SK-N-SH (cell line): Measurements from ENCODE around the gene ZNF304. TPM values are rescaled to one million over a fixed set of nuclear protein-coding genes. Genes with fewer than 3 reads are reported as not detected.

Source experiments
- CTCF ChIA-PET: fragments of 300-600, 350-600 bp; formaldehyde crosslinking; extraction: SDS; loops from one replicate; lab custom pipeline; 2021; lab: Yijun Ruan, JAX
- POLR2A ChIA-PET: fragments of 350-600 bp; sonication (Branson Sonifier 250); formaldehyde crosslinking; extraction: SDS; loops from one replicate; lab custom pipeline; 2020; ENCODE audit warnings: antibody characterized with exemption, inconsistent platforms; lab: Yijun Ruan, JAX
- DNase-seq: peaks from one replicate; pipeline ENCODE4 v3.0.0; 2012
- H2AFZ ChIP-seq: fragments of 200-600 bp; sonication (generic); 2 replicates; pipeline ENCODE4 v1.8.1; 2016; ENCODE audit warnings: antibody characterized with exemption, mild to moderate bottlenecking, low read depth
- H3F3A ChIP-seq: fragments of 200-600 bp; sonication (generic); replicated peaks from 2 replicates; pipeline ENCODE3; 2016; ENCODE audit warnings: antibody characterized with exemption, mild to moderate bottlenecking; ENCODE audit not compliant: insufficient read depth
- H3K27ac ChIP-seq, 2 experiments: fragments of 200-500 bp in 1 of 2; fragments of 200-600 bp in 1 of 2; sonication (Bioruptor generic) in 1 of 2; sonication (generic), shearing (Covaris generic) in 1 of 2; 2 replicates each; pipeline versions ENCODE4 v1.5.1 to v1.6.1; 2014 to 2016; ENCODE audit warnings: low read depth in 2 of 2, inconsistent platforms in 1 of 2, low read length in 1 of 2, mild to moderate bottlenecking in 1 of 2, mixed read lengths in 1 of 2
- H3K27me3 ChIP-seq: fragments of 200-600 bp; sonication (generic), shearing (Covaris generic); 2 replicates; pipeline ENCODE4 v1.6.1; 2016; ENCODE audit warnings: mixed run types; ENCODE audit not compliant: insufficient read depth
- H3K36me3 ChIP-seq, 2 experiments: fragments of 200-500 bp in 1 of 2; fragments of 200-600 bp in 1 of 2; sonication (Bioruptor generic) in 1 of 2; sonication (generic) in 1 of 2; replicated peaks in 1 of 2; 2 replicates each; pipeline versions ENCODE3 to v1.5.1; 2014 to 2016; ENCODE audit warnings: low read length in 1 of 2, mild to moderate bottlenecking in 1 of 2; ENCODE audit not compliant: insufficient read depth in 2 of 2, control insufficient read depth in 1 of 2
- H3K4me1 ChIP-seq, 2 experiments: fragments of 200-500 bp in 1 of 2; fragments of 200-600 bp in 1 of 2; sonication (Bioruptor generic) in 1 of 2; sonication (generic), shearing (Covaris generic) in 1 of 2; 2 replicates each; pipeline versions ENCODE4 v1.5.1 to v1.6.1; 2014 to 2016; ENCODE audit warnings: low read depth in 1 of 2, low read length in 1 of 2, mixed run types in 1 of 2; ENCODE audit not compliant: insufficient read depth in 2 of 2, control insufficient read depth in 1 of 2
- H3K4me2 ChIP-seq: fragments of 200-600 bp; sonication (generic), shearing (Covaris generic); 2 replicates; pipeline ENCODE4 v1.6.1; 2017; ENCODE audit warnings: mixed run types
- H3K4me3 ChIP-seq, 2 experiments: fragments of 200-500 bp in 1 of 2; fragments of 200-600 bp in 1 of 2; sonication (Bioruptor generic) in 1 of 2; sonication (generic), shearing (Covaris generic) in 1 of 2; 2 replicates each; pipeline versions ENCODE4 v1.5.1 to v1.8.1; 2014 to 2016; ENCODE audit warnings: low read depth in 2 of 2, inconsistent platforms in 1 of 2, low read length in 1 of 2, mild to moderate bottlenecking in 1 of 2, mixed read lengths in 1 of 2, moderate library complexity in 1 of 2
- H3K79me2 ChIP-seq: fragments of 200-600 bp; sonication (generic); 2 replicates; pipeline ENCODE4 v1.8.1; 2017; ENCODE audit warnings: mild to moderate bottlenecking; ENCODE audit not compliant: insufficient read depth
- H3K9ac ChIP-seq: fragments of 200-600 bp; sonication (generic); 2 replicates; pipeline ENCODE4 v1.6.1; 2017; ENCODE audit warnings: mixed run types
- H3K9me2 ChIP-seq: fragments of 200-600 bp; sonication (generic); 2 replicates; pipeline ENCODE4 v1.6.1; 2017; ENCODE audit warnings: mixed run types
- H3K9me3 ChIP-seq: fragments of 200-600 bp; sonication (generic); 2 replicates; pipeline ENCODE4 v1.6.1; 2017; ENCODE audit warnings: mixed run types, mild to moderate bottlenecking, moderate library complexity
- H4K20me1 ChIP-seq: fragments of 200-600 bp; sonication (generic); 2 replicates; pipeline ENCODE4 v1.6.1; 2017; ENCODE audit warnings: mild to moderate bottlenecking, mixed run types; ENCODE audit not compliant: insufficient read depth
- CHD2 ChIP-seq: fragments of 150-350 bp; IDR thresholded peaks from 2 replicates; pipeline ENCODE4 v1.6.1; 2018; ENCODE audit warnings: low read length; ENCODE audit not compliant: partially characterized antibody
- ELF1 ChIP-seq: IDR thresholded peaks from 2 replicates; pipeline ENCODE4 v1.4.0; 2012
- EZH2phosphoT487 ChIP-seq: fragments of 200-600 bp; sonication (generic); IDR thresholded peaks from 2 replicates; pipeline ENCODE4 v1.6.1; 2017; ENCODE audit warnings: low read depth, mixed run types, mild to moderate bottlenecking, antibody characterized with exemption, moderate library complexity, borderline replicate concordance
- FOXJ3 ChIP-seq: sonication (generic); formaldehyde crosslinking; IDR thresholded peaks from 2 replicates; pipeline ENCODE4 v1.5.1; 2020; ENCODE audit warnings: mild to moderate bottlenecking, missing genetic modification reagents
- FOXM1 ChIP-seq: IDR thresholded peaks from 2 replicates; pipeline ENCODE4 v1.4.0; 2012; ENCODE audit warnings: low read depth, mild to moderate bottlenecking
- GATA2 ChIP-seq: sonication (generic); formaldehyde crosslinking; IDR thresholded peaks from 2 replicates; pipeline ENCODE4 v1.5.0; 2020; ENCODE audit warnings: mild to moderate bottlenecking, missing genetic modification reagents
- JUND ChIP-seq: IDR thresholded peaks from 2 replicates; pipeline ENCODE4 v1.4.0; 2012
- MEF2A ChIP-seq: IDR thresholded peaks from 2 replicates; pipeline ENCODE4 v1.4.0; 2012; ENCODE audit warnings: low read depth, borderline replicate concordance
- NFIC ChIP-seq: IDR thresholded peaks from 2 replicates; pipeline ENCODE4 v1.4.0; 2012; ENCODE audit warnings: borderline replicate concordance
- NRF1 ChIP-seq: IDR thresholded peaks from 2 replicates; pipeline ENCODE4 v1.6.1; 2012; ENCODE audit warnings: low read depth, mild to moderate bottlenecking, low read length
- RFX5 ChIP-seq: IDR thresholded peaks from 2 replicates; pipeline ENCODE4 v1.6.1; 2012; ENCODE audit warnings: mild to moderate bottlenecking, improper control_type of control experiment, low read length
- RXRA ChIP-seq: IDR thresholded peaks from 2 replicates; pipeline ENCODE4 v1.4.0; 2012; ENCODE audit warnings: low read depth, mild to moderate bottlenecking, borderline replicate concordance
- SIN3A ChIP-seq: IDR thresholded peaks from 2 replicates; pipeline ENCODE4 v1.6.1; 2012; ENCODE audit warnings: low read depth, mild to moderate bottlenecking, low read length, moderate library complexity, borderline replicate concordance
- SMC3 ChIP-seq: IDR thresholded peaks from 2 replicates; pipeline ENCODE4 v1.6.1; 2012; ENCODE audit warnings: low read depth, low read length, improper control_type of control experiment
- TAF1 ChIP-seq: IDR thresholded peaks from 2 replicates; pipeline ENCODE4 v1.6.1; 2012; ENCODE audit warnings: low read depth, mild to moderate bottlenecking, low read length, moderate library complexity, borderline replicate concordance
- TCF12 ChIP-seq: IDR thresholded peaks from 2 replicates; pipeline ENCODE4 v1.4.0; 2012
- TEAD4 ChIP-seq: IDR thresholded peaks from 2 replicates; pipeline ENCODE4 v1.4.0; 2012; ENCODE audit warnings: mild to moderate bottlenecking, borderline replicate concordance; ENCODE audit not compliant: insufficient read depth
- YY1 ChIP-seq: IDR thresholded peaks from 2 replicates; pipeline ENCODE4 v1.4.0; 2012; ENCODE audit warnings: low read depth, mild to moderate bottlenecking
- WGBS: methylation state at CpG from one replicate; pipeline ENCODE4 v1.1.6; 2017; ENCODE audit warnings: low lambda C conversion rate; 5-methylcytosine and 5-hydroxymethylcytosine counted together
- polyA plus RNA-seq, 3 experiments: library from polyadenylated mRNA; depleted of rRNA; stranded (reverse); fragments of >200 nt; gene quantifications; 2 replicates each; pipeline ENCODE4 v1.2.3, GENCODE V29; 2012
- TF ChIP-seq, protein P1 (sequence below): fragments of 150-350 bp; IDR thresholded peaks from 2 replicates; pipeline ENCODE4 v1.6.1; 2017; ENCODE audit warnings: antibody characterized with exemption, low read length, low read depth, borderline replicate concordance
- TF ChIP-seq, protein P2 (sequence below): IDR thresholded peaks from 2 replicates; pipeline ENCODE4 v1.4.0; 2012; ENCODE audit warnings: low read depth, borderline replicate concordance
- TF ChIP-seq, protein P3 (sequence below): IDR thresholded peaks from 2 replicates; pipeline ENCODE4 v1.6.1; 2012; ENCODE audit warnings: mild to moderate bottlenecking, low read depth, low read length, moderate library complexity
- TF ChIP-seq, protein P4 (sequence below): IDR thresholded peaks from 2 replicates; pipeline ENCODE4; 2012
- TF ChIP-seq, protein P5 (sequence below): IDR thresholded peaks from 2 replicates; pipeline ENCODE4 v1.4.0; 2012; ENCODE audit warnings: low read depth, borderline replicate concordance

ZNF304 gene
- 2.5 and 3.7 TPM in 2 replicates for polyA plus RNA-seq (2012; rRNA removed)
- polyA plus RNA-seq (2012; cell fraction: cytosol; rRNA removed) = 2.2 and 2.6 TPM in 2 replicates
- 2.6 and 5.6 TPM in 2 replicates for polyA plus RNA-seq (2012; cell fraction: nucleus; rRNA removed)

DNA sequence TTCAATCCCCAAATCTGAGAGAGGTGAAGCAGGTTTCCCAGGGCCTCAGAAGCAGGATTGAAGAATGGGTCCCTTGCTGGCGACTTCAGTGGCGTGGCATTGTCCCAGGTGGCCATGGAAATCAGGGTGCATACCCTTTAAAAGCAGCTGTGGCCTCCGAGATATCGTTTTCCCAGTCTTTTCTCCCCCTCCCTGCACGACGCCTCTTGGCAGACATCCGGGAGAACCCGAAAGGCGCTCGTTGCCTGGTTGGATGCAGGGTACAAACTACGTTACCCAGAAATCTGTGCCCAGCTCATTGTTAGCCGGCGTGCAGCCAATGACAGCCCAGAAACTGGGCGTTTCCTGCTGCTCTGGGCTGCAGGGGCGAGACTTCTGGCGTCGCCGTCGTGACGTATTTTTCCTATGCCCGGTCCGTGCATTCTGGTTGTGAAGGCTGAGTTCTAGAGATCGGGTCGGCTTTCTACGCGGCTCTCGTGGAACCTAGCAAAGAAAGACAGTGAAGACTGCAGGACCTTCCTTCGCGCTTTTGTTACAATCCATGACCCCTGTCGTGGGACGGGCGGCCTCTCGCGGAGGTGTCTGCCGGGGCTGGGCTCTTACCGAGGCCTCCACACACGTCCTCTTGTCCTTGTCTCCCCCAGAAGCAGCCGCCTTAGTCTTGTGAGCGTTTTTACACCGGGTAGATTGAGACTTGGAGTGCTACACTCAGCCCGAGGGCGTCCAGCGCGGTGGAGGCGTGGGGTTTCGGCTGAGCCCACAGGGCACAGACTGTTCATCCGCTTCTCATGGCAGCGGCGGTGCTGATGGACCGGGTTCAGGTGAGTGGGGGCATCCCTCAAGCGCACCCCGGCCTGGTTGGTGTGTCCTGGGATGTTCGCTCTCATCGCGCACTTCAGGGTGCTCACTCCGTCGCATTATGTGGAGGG is at the start of gene ZNF304:
TSS of gene ZNF304 (plus strand) at position 395 of the 929 bp plus-strand sequence. CDS start at position 789, 394 bp downstream.
- DNase-seq = peak; percentile 90
- no peaks in the 10 kb centered on the region for H3K9me2 ChIP-seq
- peaks cover 11 to 22% of the 10 kb centered on the region in 2 experiments for H3K36me3 ChIP-seq
- peaks cover 35% of the 10 kb centered on the region for H3K79me2 ChIP-seq
- 5% methylated on average over 30 of the region's 57 CpGs for WGBS
- H4K20me1 ChIP-seq = no peaks in the 10 kb centered on the region
- H3K4me1 ChIP-seq = peaks cover 7 to 18% of the 10 kb centered on the region in 2 experiments; a peak in 2 of 4 replicates
- no peaks in the 10 kb centered on the region for H3K27me3 ChIP-seq
- POLR2A ChIA-PET = interaction anchor here (0.6 to 0.7 kb wide), 2 partner anchors 84 to 499 kb away, joined by 3 to 4 read pairs; partner anchors contain the start of gene ZNF749
- peak within 1 kb of the TSS; percentile 98 to 99 for H3K4me3 ChIP-seq
- peak within 1 kb of the TSS; percentile 59 to 80; a peak in 3 of 4 replicates for H3K27ac ChIP-seq
- H3K9ac ChIP-seq = peak within 1 kb of the TSS; percentile 85
- no peaks in the 10 kb centered on the region for H3K9me3 ChIP-seq
- no peaks in the 10 kb centered on the region for H3F3A ChIP-seq
- peak within 1 kb of the TSS; percentile 96 for H2AFZ ChIP-seq
- CTCF ChIA-PET = interaction anchor here (1.1 to 1.5 kb wide), 2 partner anchors 12 to 16 kb away, joined by 3 to 5 read pairs; partner anchors contain the start of genes TRAPPC2B and ZNF547
- peak within 1 kb of the TSS; percentile 86 for H3K4me2 ChIP-seq
- no peak for TF ChIP-seq FOXM1
- TF ChIP-seq, protein P1, sequence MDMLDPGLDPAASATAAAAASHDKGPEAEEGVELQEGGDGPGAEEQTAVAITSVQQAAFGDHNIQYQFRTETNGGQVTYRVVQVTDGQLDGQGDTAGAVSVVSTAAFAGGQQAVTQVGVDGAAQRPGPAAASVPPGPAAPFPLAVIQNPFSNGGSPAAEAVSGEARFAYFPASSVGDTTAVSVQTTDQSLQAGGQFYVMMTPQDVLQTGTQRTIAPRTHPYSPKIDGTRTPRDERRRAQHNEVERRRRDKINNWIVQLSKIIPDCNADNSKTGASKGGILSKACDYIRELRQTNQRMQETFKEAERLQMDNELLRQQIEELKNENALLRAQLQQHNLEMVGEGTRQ = no peak
- 0 out of 2 replicates have a peak, but pooled peaks have one; percentile 46 for TF ChIP-seq RFX5
- TF ChIP-seq, protein P2, sequence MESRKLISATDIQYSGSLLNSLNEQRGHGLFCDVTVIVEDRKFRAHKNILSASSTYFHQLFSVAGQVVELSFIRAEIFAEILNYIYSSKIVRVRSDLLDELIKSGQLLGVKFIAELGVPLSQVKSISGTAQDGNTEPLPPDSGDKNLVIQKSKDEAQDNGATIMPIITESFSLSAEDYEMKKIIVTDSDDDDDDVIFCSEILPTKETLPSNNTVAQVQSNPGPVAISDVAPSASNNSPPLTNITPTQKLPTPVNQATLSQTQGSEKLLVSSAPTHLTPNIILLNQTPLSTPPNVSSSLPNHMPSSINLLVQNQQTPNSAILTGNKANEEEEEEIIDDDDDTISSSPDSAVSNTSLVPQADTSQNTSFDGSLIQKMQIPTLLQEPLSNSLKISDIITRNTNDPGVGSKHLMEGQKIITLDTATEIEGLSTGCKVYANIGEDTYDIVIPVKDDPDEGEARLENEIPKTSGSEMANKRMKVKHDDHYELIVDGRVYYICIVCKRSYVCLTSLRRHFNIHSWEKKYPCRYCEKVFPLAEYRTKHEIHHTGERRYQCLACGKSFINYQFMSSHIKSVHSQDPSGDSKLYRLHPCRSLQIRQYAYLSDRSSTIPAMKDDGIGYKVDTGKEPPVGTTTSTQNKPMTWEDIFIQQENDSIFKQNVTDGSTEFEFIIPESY = peak; percentile 57; the same call in 1 of the 2 replicates
- TF ChIP-seq YY1 = 0 out of 2 replicates have a peak, but pooled peaks have one; percentile 15
- no peak for TF ChIP-seq RXRA
- no peak for TF ChIP-seq GATA2
- peak; percentile 79 for TF ChIP-seq ELF1
- TF ChIP-seq NFIC = peak; percentile 54; the same call in 1 of the 2 replicates
- TF ChIP-seq SIN3A = no peak; the same call in 1 of the 2 replicates
- TF ChIP-seq, protein P3, sequence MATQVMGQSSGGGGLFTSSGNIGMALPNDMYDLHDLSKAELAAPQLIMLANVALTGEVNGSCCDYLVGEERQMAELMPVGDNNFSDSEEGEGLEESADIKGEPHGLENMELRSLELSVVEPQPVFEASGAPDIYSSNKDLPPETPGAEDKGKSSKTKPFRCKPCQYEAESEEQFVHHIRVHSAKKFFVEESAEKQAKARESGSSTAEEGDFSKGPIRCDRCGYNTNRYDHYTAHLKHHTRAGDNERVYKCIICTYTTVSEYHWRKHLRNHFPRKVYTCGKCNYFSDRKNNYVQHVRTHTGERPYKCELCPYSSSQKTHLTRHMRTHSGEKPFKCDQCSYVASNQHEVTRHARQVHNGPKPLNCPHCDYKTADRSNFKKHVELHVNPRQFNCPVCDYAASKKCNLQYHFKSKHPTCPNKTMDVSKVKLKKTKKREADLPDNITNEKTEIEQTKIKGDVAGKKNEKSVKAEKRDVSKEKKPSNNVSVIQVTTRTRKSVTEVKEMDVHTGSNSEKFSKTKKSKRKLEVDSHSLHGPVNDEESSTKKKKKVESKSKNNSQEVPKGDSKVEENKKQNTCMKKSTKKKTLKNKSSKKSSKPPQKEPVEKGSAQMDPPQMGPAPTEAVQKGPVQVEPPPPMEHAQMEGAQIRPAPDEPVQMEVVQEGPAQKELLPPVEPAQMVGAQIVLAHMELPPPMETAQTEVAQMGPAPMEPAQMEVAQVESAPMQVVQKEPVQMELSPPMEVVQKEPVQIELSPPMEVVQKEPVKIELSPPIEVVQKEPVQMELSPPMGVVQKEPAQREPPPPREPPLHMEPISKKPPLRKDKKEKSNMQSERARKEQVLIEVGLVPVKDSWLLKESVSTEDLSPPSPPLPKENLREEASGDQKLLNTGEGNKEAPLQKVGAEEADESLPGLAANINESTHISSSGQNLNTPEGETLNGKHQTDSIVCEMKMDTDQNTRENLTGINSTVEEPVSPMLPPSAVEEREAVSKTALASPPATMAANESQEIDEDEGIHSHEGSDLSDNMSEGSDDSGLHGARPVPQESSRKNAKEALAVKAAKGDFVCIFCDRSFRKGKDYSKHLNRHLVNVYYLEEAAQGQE = no peak
- TF ChIP-seq TAF1 = no peak; the same call in 1 of the 2 replicates
- no peak for TF ChIP-seq EZH2phosphoT487
- TF ChIP-seq, protein P4, sequence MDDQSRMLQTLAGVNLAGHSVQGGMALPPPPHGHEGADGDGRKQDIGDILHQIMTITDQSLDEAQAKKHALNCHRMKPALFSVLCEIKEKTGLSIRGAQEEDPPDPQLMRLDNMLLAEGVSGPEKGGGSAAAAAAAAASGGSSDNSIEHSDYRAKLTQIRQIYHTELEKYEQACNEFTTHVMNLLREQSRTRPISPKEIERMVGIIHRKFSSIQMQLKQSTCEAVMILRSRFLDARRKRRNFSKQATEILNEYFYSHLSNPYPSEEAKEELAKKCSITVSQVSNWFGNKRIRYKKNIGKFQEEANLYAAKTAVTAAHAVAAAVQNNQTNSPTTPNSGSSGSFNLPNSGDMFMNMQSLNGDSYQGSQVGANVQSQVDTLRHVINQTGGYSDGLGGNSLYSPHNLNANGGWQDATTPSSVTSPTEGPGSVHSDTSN = no peak
- no peak for TF ChIP-seq TEAD4
- TF ChIP-seq JUND = no peak
- TF ChIP-seq MEF2A = no peak
- TF ChIP-seq, protein P5, sequence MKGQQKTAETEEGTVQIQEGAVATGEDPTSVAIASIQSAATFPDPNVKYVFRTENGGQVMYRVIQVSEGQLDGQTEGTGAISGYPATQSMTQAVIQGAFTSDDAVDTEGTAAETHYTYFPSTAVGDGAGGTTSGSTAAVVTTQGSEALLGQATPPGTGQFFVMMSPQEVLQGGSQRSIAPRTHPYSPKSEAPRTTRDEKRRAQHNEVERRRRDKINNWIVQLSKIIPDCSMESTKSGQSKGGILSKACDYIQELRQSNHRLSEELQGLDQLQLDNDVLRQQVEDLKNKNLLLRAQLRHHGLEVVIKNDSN = no peak
- no peak for TF ChIP-seq SMC3
- TF ChIP-seq NRF1 = no peak
- TF ChIP-seq FOXJ3 (CRISPR knock-in tag) = no peak
- no peak for TF ChIP-seq TCF12
- peak; percentile 88 for TF ChIP-seq CHD2
